Brain pericyte (primary cell): ENCODE data around the gene NUDT22.

Source experiments
- DNase-seq: peaks from one replicate; pipeline ENCODE4 v3.0.0-alpha.2; 2012; ENCODE audit warnings: low read depth, low spot score

NUDT22 gene, protein sequence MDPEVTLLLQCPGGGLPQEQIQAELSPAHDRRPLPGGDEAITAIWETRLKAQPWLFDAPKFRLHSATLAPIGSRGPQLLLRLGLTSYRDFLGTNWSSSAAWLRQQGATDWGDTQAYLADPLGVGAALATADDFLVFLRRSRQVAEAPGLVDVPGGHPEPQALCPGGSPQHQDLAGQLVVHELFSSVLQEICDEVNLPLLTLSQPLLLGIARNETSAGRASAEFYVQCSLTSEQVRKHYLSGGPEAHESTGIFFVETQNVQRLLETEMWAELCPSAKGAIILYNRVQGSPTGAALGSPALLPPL

DNA sequence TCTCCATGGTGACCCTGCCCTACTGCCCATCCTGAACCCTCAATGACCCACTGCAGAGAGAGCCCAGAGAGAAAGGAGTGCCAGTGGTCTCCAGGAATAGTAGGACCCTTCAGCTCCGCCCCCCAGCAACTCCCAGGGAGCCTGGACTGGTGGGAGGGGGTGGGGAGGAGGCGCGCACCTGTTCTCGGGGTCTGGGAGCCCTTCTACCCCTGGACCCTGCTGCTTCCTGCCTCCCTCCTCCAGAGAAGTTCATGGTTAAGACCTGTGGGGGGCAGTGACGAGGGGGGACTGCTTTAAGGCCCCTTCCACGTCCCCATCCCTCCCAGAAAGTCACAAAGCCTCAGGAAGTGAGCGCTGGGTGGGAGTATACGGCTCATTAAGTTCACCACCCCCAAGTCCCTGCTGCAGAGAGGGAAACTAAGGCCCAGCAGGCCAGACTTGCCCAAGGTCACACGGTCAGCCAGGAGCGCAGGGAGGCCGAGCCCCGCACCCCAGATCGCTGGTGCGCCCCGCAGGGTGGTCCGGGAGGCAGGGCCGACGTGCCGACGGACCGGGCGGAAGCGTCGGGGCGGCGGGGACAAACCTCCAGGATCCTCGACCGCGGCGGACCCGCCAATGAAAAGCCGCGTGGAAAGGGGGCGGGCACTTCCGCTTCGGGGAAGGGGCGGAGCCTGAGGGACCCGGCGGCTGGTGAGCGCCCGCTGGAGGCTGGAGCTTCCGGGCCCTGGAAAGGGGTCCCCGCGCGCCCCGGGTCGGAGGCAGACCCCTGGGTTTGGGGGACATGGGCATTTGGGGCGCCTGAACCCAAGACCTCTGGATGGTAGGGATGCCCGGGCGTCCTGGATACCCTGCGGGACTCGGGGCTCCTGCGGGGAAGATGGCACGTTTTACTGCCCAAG is at the start of gene NUDT22, which contains the start of gene TRPT1:
Gene NUDT22, plus strand, starts transcription at position 667 of the 899 bp plus-strand sequence. CDS start 379 bp downstream, outside the sequence.
Gene TRPT1, minus strand, starts transcription at position 579 of the 899 bp plus-strand sequence. Its CDS starts 326 bp downstream, at position 253.
- DNase-seq, result no peak

GRCh38 chr11:64176751-64177150 is 49.3 kb upstream of the NUDT22 start:
- no peak for DNase-seq

GRCh38 chr11:64178203-64178602 is 47.9 kb upstream of the NUDT22 start:
- DNase-seq, result no peak

- DNase-seq, result no peak
These were observed 47.0 kb upstream of the NUDT22 start for GRCh38 chr11:64178951-64179639.

- no peak for DNase-seq
These were observed 45.2 kb upstream of the NUDT22 start for GRCh38 chr11:64180891-64181290.

DNA sequence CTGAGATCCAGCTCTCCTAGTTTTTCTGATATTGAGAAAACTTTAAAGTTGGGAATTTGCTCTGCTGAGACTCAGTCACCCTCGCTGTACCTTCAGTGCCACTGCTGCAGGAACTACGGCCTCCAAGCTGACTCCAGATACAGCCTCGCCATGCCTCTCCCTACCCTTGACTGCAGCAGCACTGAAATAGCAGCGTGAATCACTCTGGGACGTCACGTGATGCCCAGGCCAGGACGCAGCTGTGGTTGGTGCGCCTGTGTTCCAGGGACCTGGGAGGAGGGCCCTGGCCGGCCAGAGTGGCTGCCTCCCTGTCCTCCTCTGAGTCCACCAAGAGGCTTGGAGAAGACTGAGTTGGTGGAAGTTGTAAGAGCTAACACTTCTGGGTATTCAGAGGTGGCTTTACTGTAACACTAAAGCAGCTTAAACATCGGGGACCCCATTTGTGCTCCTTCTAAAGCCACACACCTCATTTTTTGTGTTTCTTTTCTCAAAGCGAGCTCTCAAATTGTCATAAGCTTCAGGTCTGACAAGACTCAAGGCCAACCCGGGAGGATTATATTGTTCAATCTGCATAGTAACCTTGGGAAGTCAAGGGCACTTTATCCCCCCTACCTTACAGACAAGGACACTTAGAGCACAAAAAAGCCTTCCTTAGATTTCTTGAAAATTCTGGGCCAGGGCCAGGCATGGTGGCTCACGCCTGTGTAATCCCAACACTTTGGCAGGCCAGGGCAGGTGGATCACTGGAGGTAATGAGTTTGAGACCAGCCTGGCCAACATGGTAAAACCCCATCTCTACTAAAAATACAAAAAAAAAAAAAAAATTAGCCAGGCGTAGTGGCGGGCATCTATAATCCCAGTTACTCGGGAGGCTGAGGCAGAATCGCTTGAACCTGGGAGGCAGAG is 44.3 kb upstream of the NUDT22 start:
- DNase-seq, result peak; percentile 66

DNA sequence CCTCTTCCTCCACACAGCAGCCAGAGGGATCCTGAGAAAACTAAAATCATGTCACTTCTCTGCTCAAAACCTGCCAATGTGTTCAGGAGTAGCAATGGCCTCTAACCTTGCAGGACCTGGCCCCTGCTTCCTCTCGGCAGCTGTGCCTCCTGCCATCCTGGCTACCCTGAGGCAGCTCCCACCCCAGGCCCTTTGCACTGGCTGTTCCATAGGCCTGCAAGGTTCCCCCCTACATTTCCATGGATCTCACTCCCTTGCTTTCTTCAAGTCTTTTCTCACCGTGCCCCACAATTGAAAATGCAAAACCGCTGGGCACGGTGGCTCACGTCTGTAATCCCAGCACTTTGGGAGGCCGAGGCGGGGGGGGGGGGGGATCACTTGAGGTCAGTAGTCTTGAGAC is 42.2 kb upstream of the NUDT22 start:
- no peak for DNase-seq

DNA sequence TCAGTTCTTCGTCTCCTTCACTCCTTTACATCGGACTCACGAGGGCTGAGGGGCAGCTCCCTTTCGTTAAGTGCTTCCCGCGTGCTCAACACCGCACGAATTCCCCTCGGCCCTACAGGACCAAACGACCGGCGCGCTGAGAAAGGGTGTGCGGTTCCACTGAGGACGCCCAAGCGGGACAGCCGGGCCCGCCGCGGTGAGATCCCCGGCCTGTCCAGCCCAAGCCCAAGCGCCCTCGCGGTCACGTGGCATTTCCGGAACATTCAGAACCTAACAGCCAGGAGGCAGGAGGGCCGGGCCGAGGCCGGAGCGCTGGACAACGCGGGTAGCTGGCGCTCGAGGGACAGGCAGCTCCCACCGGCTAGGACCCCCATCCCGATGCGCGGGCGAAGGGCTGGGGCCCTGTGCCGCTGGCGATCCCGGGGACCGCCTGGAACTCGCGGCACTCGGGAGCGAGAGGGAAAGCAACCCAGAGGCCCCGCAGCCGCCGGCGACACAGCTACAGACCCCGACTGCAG is 40.8 kb upstream of the NUDT22 start:
- no peak for DNase-seq

GRCh38 chr11:64185693-64186491 is 40.2 kb upstream of the NUDT22 start, which contains the start of gene STIP1:
TSS of gene STIP1 (plus strand) at chr11:64186171. CDS start at chr11:64186262, 91 bp downstream.
- DNase-seq, result peak; percentile 100

GRCh38 chr11:64186492-64187165 is 39.4 kb upstream of the NUDT22 start:
- DNase-seq, result no peak

DNA sequence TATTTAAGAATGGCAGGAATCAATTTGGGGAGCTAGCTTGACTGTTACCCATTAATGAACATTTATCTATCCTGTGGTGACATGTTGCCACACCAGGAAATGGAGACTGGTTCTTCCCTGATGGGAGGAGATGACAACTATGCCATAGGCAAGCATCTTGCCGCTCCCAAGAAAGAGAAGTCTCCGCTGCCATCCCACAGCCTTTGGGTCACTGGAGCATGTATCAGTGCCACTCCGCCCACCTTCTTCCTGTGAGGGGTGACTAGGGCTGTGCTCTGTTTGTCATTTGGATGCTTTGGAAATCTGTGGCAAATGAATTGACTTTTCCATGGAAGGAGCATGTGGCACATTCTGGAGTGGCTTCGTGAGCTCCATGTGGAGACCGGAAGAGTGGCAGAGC is 33.6 kb upstream of the NUDT22 start:
- DNase-seq, result no peak

GRCh38 chr11:64196626-64197025 is 29.4 kb upstream of the NUDT22 start:
- no peak for DNase-seq

DNA sequence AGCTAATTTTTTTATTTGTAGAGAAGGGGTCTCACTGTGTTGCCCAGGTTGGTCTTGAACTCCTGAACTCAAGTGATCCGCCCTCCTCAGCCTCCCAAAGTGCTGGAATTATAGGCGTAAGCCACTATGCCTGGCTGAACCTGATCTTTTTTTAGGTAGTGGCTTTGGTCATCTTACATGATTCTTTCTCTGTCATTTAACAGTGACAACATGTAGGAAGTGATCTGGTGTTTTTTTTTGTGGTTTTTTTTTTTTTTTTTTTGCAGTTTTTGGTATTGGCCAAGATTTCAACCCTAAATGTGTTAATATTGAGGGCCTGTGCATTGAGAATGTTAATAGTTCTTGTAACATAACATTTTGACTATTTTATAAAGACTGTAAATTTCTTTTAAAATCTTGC is 27.6 kb upstream of the NUDT22 start:
- no peak for DNase-seq

- no peak for DNase-seq
These were observed 24.5 kb upstream of the NUDT22 start for GRCh38 chr11:64201543-64201942.

- DNase-seq, result no peak
These were observed 23.1 kb upstream of the NUDT22 start for GRCh38 chr11:64202992-64203391.

- no peak for DNase-seq
These were observed 22.5 kb upstream of the NUDT22 start for GRCh38 chr11:64203421-64204079.

- no peak for DNase-seq
These were observed 22.0 kb upstream of the NUDT22 start for GRCh38 chr11:64204080-64204440.

DNA sequence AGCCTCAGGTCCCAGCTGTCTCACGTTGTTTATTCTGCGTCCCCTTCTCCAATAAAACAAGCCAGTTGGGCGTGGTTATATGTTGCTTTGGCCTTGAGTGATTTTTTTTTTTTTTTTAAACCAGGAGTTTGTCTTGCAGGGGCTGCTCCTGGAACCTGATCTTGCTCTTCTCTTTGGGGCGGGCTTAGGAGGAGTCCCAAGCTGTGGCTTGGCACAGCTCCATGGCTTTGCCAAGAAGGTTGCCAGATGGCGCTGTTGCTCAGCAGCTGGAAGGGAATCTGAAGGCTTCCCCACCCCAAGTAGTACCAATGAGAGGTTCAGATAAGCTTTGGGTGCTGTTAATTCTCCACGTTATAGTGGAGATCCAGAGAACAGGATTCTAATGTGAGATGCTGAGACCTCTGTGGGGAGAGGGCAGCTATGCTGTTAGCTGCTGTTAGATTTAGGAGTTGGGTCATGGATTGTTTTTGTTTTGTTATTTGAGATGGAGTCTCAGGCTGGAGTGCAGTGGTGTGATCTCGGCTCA is 21.5 kb upstream of the NUDT22 start:
- DNase-seq, result peak; percentile 93
